Uterus (tissue), 4 donors: Measurements from ENCODE around the gene SAMD10. TPM values are rescaled to one million over a fixed set of nuclear protein-coding genes. Genes with fewer than 3 reads are reported as not detected.
"Not testable (repeated sequence)": the region's sequence is repeated elsewhere in the genome, so short reads cannot be mapped to it uniquely, and the experiment has no call there.

Experiments
- DNase-seq, 2 donors: peaks; one replicate each; pipeline ENCODE4 v3.0.0-alpha.2; 2019 to 2020
- H3K27ac ChIP-seq, 2 donors: fragments of 200-600 bp; sonication (generic); 1 replicate in 1 of 2; 2 replicates in 1 of 2; pipeline ENCODE4 v1.5.1; 2016 to 2018
- H3K27me3 ChIP-seq, 2 donors: fragments of 200-600 bp; sonication (generic); one replicate each; pipeline ENCODE4 v1.5.1; 2018 to 2019; ENCODE audit warnings: control low read depth in 1 of 2
- H3K36me3 ChIP-seq, 2 donors: fragments of 200-600 bp; sonication (generic); one replicate each; pipeline ENCODE4 v1.5.1; 2019; ENCODE audit warnings: control low read depth in 1 of 2
- H3K4me1 ChIP-seq, 2 donors: fragments of 200-600 bp; sonication (generic); one replicate each; pipeline ENCODE4 v1.5.1; 2018 to 2019; ENCODE audit warnings: control low read depth in 1 of 2
- H3K4me3 ChIP-seq, 2 donors: fragments of 200-600 bp; sonication (generic); 1 replicate in 1 of 2; 2 replicates in 1 of 2; pipeline ENCODE4 v1.5.1; 2018 to 2019; ENCODE audit warnings: mild to moderate bottlenecking in 1 of 2
- H3K9me3 ChIP-seq, 2 donors: fragments of 200-600 bp; sonication (generic); one replicate each; pipeline ENCODE4 v1.5.1; 2019; ENCODE audit warnings: control low read depth in 1 of 2
- POLR2A ChIP-seq, 2 donors: fragments of 450-650 bp; IDR thresholded peaks; one replicate each; pipeline ENCODE4 v1.6.1; 2016; ENCODE audit warnings: antibody characterized with exemption in 2 of 2, mild to moderate bottlenecking in 1 of 2, moderate library complexity in 1 of 2
- intact Hi-C: fragments of 100-400 bp; cut with DNase I; formaldehyde crosslinking; loops from one replicate; pipeline ENCODE4 v1.15.1; 2023; ENCODE audit warnings: low total_unique reads
- total RNA-seq, 4 donors: library from RNA; depleted of rRNA in 3 of 4; stranded (reverse); fragments of >200 nt in 3 of 4; gene quantifications; one replicate each; pipeline versions ENCODE4 v1.1.0 to v1.2.4, GENCODE V29; 2014 to 2023
- TF ChIP-seq, protein P1 (sequence below), 4 experiments: fragments of 200-600 bp in 2 of 4; fragments of 450-650 bp in 2 of 4; sonication (generic) in 2 of 4; IDR thresholded peaks; one replicate each; pipeline ENCODE4 v1.5.1; 2016 to 2019; ENCODE audit warnings: antibody characterized with exemption in 4 of 4, mild to moderate bottlenecking in 2 of 4, moderate library complexity in 1 of 4
- donor health status: DM: yes; HTN: yes; CAD: no.

The SAMD10 gene
- total RNA-seq, 4 donors from 2014 or later = 0.83 to 7.6 (median 1.2) TPM; not detected in 1

DNA sequence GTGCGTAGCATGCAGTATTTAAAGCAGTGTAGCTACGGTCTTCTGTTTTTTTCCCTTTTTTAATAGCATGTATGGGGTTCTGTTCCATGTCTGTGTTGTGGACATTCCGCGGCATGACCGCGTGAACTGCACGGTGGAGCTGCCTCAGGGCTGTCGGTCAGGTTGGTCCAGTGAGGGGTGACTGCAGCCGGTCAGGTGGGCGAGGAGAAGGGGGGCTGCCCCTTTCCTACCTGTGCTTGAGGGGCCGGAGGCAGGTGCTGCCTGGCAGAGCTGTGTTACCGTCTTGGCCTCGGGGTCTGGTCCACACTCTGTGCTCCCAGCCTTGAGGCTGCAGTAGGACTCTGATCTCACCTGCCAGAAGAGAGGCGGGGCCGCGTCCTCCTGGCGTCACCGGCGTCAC lies 47.7 kb downstream of the SAMD10 start:
- Histone ChIP-seq H3K27me3 (no peaks in the 10 kb centered on the region), H3K27ac (no peak overlapping the region), H3K4me3 (no peak overlapping the region), H3K4me1 (no peaks in the 10 kb centered on the region), H3K9me3 (no peaks in the 10 kb centered on the region), H3K36me3 (no peaks in the 10 kb centered on the region)
- no peak for DNase-seq
- intact Hi-C loops = no loop called here
- no peak for TF ChIP-seq POLR2A (IDR thresholded peaks at IDR 0.05)
- TF ChIP-seq, protein P1, sequence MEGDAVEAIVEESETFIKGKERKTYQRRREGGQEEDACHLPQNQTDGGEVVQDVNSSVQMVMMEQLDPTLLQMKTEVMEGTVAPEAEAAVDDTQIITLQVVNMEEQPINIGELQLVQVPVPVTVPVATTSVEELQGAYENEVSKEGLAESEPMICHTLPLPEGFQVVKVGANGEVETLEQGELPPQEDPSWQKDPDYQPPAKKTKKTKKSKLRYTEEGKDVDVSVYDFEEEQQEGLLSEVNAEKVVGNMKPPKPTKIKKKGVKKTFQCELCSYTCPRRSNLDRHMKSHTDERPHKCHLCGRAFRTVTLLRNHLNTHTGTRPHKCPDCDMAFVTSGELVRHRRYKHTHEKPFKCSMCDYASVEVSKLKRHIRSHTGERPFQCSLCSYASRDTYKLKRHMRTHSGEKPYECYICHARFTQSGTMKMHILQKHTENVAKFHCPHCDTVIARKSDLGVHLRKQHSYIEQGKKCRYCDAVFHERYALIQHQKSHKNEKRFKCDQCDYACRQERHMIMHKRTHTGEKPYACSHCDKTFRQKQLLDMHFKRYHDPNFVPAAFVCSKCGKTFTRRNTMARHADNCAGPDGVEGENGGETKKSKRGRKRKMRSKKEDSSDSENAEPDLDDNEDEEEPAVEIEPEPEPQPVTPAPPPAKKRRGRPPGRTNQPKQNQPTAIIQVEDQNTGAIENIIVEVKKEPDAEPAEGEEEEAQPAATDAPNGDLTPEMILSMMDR (IDR thresholded peaks at IDR 0.05) = no peak

DNA sequence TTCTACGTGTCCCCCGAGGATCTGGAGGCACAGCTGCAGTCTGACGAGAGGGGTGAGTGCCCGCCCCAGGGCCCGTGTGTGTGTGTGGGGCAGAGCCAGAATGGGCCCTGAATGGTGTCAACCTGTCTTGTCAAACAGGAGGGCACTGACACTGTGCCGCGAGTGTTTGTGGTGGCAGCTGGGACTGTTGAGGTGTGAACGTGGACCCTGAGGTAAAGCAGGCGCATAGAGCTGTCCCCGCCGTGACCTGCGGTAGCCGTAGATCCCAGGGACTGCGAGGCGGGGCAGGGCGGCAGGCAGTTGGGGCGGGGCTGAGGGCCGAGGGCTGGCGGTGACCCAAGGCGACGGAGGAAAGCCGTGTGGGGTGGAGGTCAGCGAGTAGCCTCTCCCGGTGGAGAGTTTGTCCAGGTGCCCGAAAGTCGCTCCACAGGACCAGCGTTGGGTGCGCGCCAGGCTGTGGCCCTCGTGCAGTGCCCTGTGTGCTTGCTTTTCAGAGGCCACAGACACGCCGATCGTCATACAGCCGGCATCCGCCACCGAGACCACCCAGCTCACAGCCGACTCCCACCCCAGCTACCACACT lies 48.4 kb downstream of the SAMD10 start:
- Histone ChIP-seq H3K4me3 (no peak overlapping the region), H3K9me3 (no peaks in the 10 kb centered on the region), H3K27me3 (no peaks in the 10 kb centered on the region), H3K4me1 (no peaks in the 10 kb centered on the region), H3K36me3 (no peaks in the 10 kb centered on the region), H3K27ac (no peak overlapping the region)
- TF ChIP-seq POLR2A (IDR thresholded peaks at IDR 0.05) = no peak
- TF ChIP-seq, protein P1 (IDR thresholded peaks at IDR 0.05) = no peak
- no peak for DNase-seq
- intact Hi-C loops = no loop called here

DNA sequence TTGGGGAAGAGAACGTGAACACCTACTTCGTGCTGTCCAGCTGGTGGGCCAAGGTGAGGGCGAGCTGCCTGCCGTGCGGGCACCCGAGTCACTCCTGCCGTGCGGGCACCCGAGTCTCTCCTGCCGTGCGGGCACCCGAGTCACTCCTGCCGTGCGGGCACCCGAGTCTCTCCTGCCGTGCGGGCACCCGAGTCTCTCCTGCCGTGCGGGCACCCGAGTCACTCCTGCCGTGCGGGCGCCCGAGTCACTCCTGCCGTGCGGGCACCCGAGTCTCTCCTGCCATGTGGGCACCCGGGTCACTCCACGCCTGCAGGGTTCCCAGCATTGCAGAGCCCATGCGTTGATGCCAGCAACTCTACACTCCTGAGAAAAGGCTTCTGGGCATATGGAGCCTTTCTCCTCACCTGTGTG lies 50.0 kb downstream of the SAMD10 start:
- H3K36me3 ChIP-seq, H3K27me3 ChIP-seq, DNase-seq, H3K4me3 ChIP-seq, H3K9me3 ChIP-seq, H3K4me1 ChIP-seq, intact Hi-C loops, H3K27ac ChIP-seq: not testable (repeated sequence)

DNA sequence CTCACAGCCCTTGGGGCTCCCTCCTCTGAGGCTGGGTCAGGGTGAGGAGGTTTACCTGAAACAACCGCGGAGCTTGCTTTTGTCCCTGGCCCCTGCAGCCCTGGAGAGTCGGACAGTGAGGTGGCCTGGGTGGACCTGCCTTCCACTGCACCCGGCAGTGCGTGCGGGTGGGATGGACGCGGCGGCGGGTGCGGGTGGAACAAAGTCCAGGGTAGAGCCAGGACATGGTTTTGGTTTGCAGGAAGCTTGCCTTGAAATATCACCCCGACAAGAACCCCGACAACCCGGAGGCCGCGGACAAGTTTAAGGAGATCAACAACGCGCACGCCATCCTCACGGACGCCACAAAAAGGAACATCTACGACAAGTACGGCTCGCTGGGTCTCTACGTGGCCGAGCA lies 50.4 kb downstream of the SAMD10 start:
- H3K4me1 ChIP-seq = no peaks in the 10 kb centered on the region
- no peak for TF ChIP-seq POLR2A (IDR thresholded peaks at IDR 0.05)
- TF ChIP-seq, protein P1 (IDR thresholded peaks at IDR 0.05) = no peak
- intact Hi-C loops = no loop called here
- no peaks in the 10 kb centered on the region for H3K9me3 ChIP-seq
- no peak for DNase-seq
- no peak overlapping the region for H3K4me3 ChIP-seq
- H3K27me3 ChIP-seq = no peaks in the 10 kb centered on the region
- no peak overlapping the region for H3K27ac ChIP-seq
- no peaks in the 10 kb centered on the region for H3K36me3 ChIP-seq

DNA sequence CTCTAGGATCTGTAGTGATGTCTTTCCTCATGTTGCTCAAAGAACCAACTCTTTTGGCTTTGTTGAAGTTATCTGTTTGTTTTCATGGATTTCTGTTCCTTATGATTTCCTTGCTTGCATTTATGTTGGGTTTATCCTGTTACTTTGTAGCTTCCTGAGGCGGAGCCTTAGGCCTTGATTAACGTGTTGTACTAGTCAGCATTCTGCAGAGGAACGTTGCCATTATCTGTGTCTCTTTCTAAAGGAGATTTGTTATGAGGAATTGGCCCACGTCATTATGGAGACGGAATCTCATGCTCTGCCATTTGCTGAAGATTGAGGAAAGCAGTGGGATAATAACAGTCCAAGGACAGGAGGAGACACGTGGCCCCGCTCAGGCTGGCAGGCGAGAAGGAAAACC lies 53.1 kb downstream of the SAMD10 start:
- no peak overlapping the region for H3K27ac ChIP-seq
- DNase-seq = no peak
- intact Hi-C loops = no loop called here
- TF ChIP-seq POLR2A (IDR thresholded peaks at IDR 0.05) = no peak
- TF ChIP-seq, protein P1 (IDR thresholded peaks at IDR 0.05) = no peak
- no peaks in the 10 kb centered on the region for H3K36me3 ChIP-seq
- H3K9me3 ChIP-seq = no peaks in the 10 kb centered on the region
- H3K4me3 ChIP-seq = no peak overlapping the region
- no peaks in the 10 kb centered on the region for H3K4me1 ChIP-seq
- H3K27me3 ChIP-seq = no peaks in the 10 kb centered on the region

DNA sequence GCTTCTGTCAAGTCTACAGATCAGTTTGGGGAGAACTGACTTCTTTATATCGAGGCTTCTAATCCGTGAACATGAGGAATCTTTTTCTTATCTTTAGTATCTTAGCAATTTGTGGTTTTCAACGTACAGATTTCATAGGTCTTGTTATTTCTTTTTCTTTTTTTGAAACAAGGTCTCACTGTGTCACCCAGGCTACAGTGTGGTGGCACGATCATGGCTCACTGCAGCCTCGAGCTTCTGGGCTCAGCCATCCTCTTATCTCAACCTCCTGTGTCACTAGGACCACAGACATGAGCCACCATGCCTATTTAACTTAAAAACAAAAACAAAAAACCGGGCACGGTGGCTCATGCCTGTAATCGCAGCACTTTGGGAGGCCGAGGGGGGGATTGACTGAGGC lies 55.2 kb downstream of the SAMD10 start:
- DNase-seq = no peak
- intact Hi-C loops = no loop called here

More for the DNA sequence above, 55.2 kb downstream of the SAMD10 start:
- no peaks in the 10 kb centered on the region for H3K27me3 ChIP-seq
- no peak overlapping the region for H3K4me3 ChIP-seq
- no peak overlapping the region for H3K27ac ChIP-seq
- H3K4me1 ChIP-seq = no peaks in the 10 kb centered on the region
- TF ChIP-seq, protein P1 (IDR thresholded peaks at IDR 0.05) = no peak
- no peak for TF ChIP-seq POLR2A (IDR thresholded peaks at IDR 0.05)
- H3K9me3 ChIP-seq = no peaks in the 10 kb centered on the region
- H3K36me3 ChIP-seq = no peaks in the 10 kb centered on the region
